OCI-LY3 (cell line): ENCODE results near the gene SULT2B1.

Source experiments
- H2AFZ ChIP-seq: fragments of 200-600, 300-600 bp; shearing (Covaris generic); 2 replicates; pipeline ENCODE4 v1.6.0; 2014; ENCODE audit warnings: antibody characterized with exemption, low read depth, low read length
- H3K27ac ChIP-seq: fragments of 200-600, 300-600 bp; sonication (generic); 2 replicates; pipeline ENCODE4 v1.5.1; 2014; ENCODE audit warnings: mild to moderate bottlenecking, low read length, moderate library complexity, mixed read lengths
- H3K27me3 ChIP-seq: fragments of 200-600, 300-600 bp; sonication (generic); 2 replicates; pipeline ENCODE4 v1.6.1; 2014; ENCODE audit warnings: low read depth, low read length, mixed read lengths
- H3K36me3 ChIP-seq: fragments of 200-600, 300-600 bp; sonication (generic); replicated peaks from 2 replicates; pipeline ENCODE3; 2014; ENCODE audit warnings: low read depth, low read length, mixed read lengths
- H3K4me1 ChIP-seq: fragments of 300-600, 200-600 bp; sonication (generic); 2 replicates; pipeline ENCODE4 v1.6.1; 2014; ENCODE audit warnings: low read length, mixed read lengths
- H3K4me2 ChIP-seq: fragments of 200-600, 300-600 bp; sonication (generic); 2 replicates; pipeline ENCODE4 v1.6.1; 2014; ENCODE audit warnings: low read length, mixed read lengths
- H3K4me3 ChIP-seq: fragments of 300-600, 200-600 bp; sonication (generic); 2 replicates; pipeline ENCODE4 v1.5.1; 2014; ENCODE audit warnings: antibody characterized with exemption, mild to moderate bottlenecking, low read length, moderate library complexity
- H3K79me2 ChIP-seq: fragments of 300-600, 200-600 bp; shearing (Covaris generic); 2 replicates; pipeline ENCODE4 v1.6.1; 2014; ENCODE audit warnings: mild to moderate bottlenecking, low read length, mixed read lengths
- H3K9ac ChIP-seq: fragments of 300-600, 200-600 bp; shearing (Covaris generic); 2 replicates; pipeline ENCODE4 v1.6.0; 2014; ENCODE audit warnings: mild to moderate bottlenecking, low read length, moderate library complexity
- H3K9me3 ChIP-seq: fragments of 200-600, 300-600 bp; shearing (Covaris generic); 2 replicates; pipeline ENCODE4 v1.6.1; 2014; ENCODE audit warnings: low read length, mixed read lengths; ENCODE audit not compliant: insufficient read depth
- H4K20me1 ChIP-seq: fragments of 200-600, 300-600 bp; sonication (generic); 2 replicates; pipeline ENCODE4 v1.6.1; 2016; ENCODE audit warnings: low read length, mixed read lengths; ENCODE audit not compliant: insufficient read depth
- CTCF ChIP-seq: fragments of 200-600, 300-600 bp; sonication (generic); IDR thresholded peaks from 2 replicates; pipeline ENCODE4 v1.5.1; 2014; ENCODE audit warnings: antibody characterized with exemption, low read length, low read depth
- EZH2phosphoT487 ChIP-seq: fragments of 200-600 bp; shearing (Covaris generic); IDR thresholded peaks from 2 replicates; pipeline ENCODE4 v1.6.1; 2018; ENCODE audit warnings: antibody characterized with exemption, mixed run types, low read depth

SULT2B1 gene

GRCh38 chr19:48603001-48603400 is 51.0 kb downstream of the SULT2B1 start:
- no peak overlapping the region for H3K4me3 ChIP-seq
- no peaks in the 10 kb centered on the region for H4K20me1 ChIP-seq
- no peaks in the 10 kb centered on the region for H3K9me3 ChIP-seq
- no peak overlapping the region for H3K9ac ChIP-seq
- no peaks in the 10 kb centered on the region for H3K36me3 ChIP-seq
- H3K79me2 ChIP-seq: no peaks in the 10 kb centered on the region
- H3K4me2 ChIP-seq: no peak overlapping the region
- no peaks in the 10 kb centered on the region for H3K27me3 ChIP-seq
- no peak overlapping the region for H3K27ac ChIP-seq
- TF ChIP-seq CTCF: no peak
- no peak for TF ChIP-seq EZH2phosphoT487
- no peak overlapping the region for H2AFZ ChIP-seq
- no peaks in the 10 kb centered on the region for H3K4me1 ChIP-seq

DNA sequence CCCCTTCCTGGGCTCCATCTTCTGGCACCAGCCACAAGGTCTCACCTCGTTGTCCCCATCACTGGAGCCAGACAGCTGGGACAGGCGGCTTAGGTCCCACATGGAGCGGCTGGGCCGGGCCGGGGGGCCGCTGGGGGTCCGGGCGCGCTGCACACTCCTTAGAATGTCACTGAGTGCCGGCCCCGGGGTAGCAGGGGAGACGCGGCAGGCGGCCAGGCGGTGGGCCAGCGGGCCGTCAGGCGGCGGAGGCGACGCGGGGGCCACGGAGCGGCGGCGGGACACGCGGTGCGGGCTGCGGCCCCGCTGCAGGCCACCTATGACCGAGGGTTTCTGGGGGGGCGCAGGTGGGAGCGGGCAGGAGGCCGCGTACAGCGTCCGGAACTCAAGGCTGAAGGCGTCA is 51.5 kb downstream of the SULT2B1 start:
- Histone ChIP-seq H3K4me2 (no peak overlapping the region), H3K9me3 (no peaks in the 10 kb centered on the region), H2AFZ (no peak overlapping the region), H3K27me3 (no peaks in the 10 kb centered on the region), H3K36me3 (no peaks in the 10 kb centered on the region), H3K4me3 (no peak overlapping the region), H3K4me1 (peaks cover 2% of the 10 kb centered on the region), H3K79me2 (no peaks in the 10 kb centered on the region), H4K20me1 (no peaks in the 10 kb centered on the region), H3K9ac (no peak overlapping the region), H3K27ac (no peak overlapping the region)
- TF ChIP-seq CTCF: no peak
- TF ChIP-seq EZH2phosphoT487: no peak

- Histone ChIP-seq H3K4me1 (peaks cover 6% of the 10 kb centered on the region), H3K4me3 (no peak overlapping the region), H3K79me2 (no peaks in the 10 kb centered on the region), H3K9ac (no peak overlapping the region), H2AFZ (no peak overlapping the region), H3K27ac (no peak overlapping the region), H3K4me2 (no peak overlapping the region), H3K27me3 (no peaks in the 10 kb centered on the region), H3K36me3 (no peaks in the 10 kb centered on the region), H4K20me1 (no peaks in the 10 kb centered on the region), H3K9me3 (no peaks in the 10 kb centered on the region)
- no peak for TF ChIP-seq EZH2phosphoT487
- TF ChIP-seq CTCF: no peak
Observed at GRCh38 chr19:48603850-48604249, 51.9 kb downstream of the SULT2B1 start.

- no peaks in the 10 kb centered on the region for H3K79me2 ChIP-seq
- H3K4me1 ChIP-seq: peaks cover 14% of the 10 kb centered on the region
- no peaks in the 10 kb centered on the region for H4K20me1 ChIP-seq
- H3K9ac ChIP-seq: no peak within 1 kb of the TSS
- H3K36me3 ChIP-seq: no peaks in the 10 kb centered on the region
- TF ChIP-seq EZH2phosphoT487: no peak
- TF ChIP-seq CTCF: no peak
- H3K9me3 ChIP-seq: no peaks in the 10 kb centered on the region
- no peak within 1 kb of the TSS for H2AFZ ChIP-seq
- H3K4me3 ChIP-seq: no peak within 1 kb of the TSS
- H3K27me3 ChIP-seq: no peaks in the 10 kb centered on the region
- no peak within 1 kb of the TSS for H3K27ac ChIP-seq
- H3K4me2 ChIP-seq: no peak within 1 kb of the TSS
Observed at GRCh38 chr19:48606463-48607358, 54.7 kb downstream of the SULT2B1 start, which contains the start of gene SPACA4. TSS of gene SPACA4 (plus strand) at chr19:48606742. CDS start at chr19:48606979, 237 bp downstream.
